Thyroid gland (tissue), 4 donors: ENCODE data around the gene OSBPL1A.

Experiments
- CTCF ChIP-seq, 6 experiments: fragments of 200-600 bp in 3 of 6; fragments of 450-650 bp in 3 of 6; sonication (generic) in 3 of 6; IDR thresholded peaks; one replicate each; pipeline ENCODE4 v1.5.1; 2016 to 2019; ENCODE audit warnings: antibody characterized with exemption in 6 of 6, mild to moderate bottlenecking in 2 of 6, inconsistent platforms in 1 of 6, moderate library complexity in 1 of 6
- POLR2A ChIP-seq, 2 donors: fragments of 450-650 bp; IDR thresholded peaks; one replicate each; pipeline ENCODE4 v1.6.1; 2017; ENCODE audit warnings: antibody characterized with exemption in 2 of 2, mild to moderate bottlenecking in 2 of 2, moderate library complexity in 1 of 2

- TF ChIP-seq CTCF (IDR thresholded peaks at IDR 0.05) = no peak
- no peak for TF ChIP-seq POLR2A (IDR thresholded peaks at IDR 0.05)
These were observed 55.3 kb downstream of the OSBPL1A start for GRCh38 chr18:24342347-24342746.
